AG09309 (cell line): ENCODE results near the gene GABBR2.

Experiments used
- DNase-seq: peaks from one replicate; pipeline ENCODE4 v3.0.0-alpha.2; 2010; ENCODE audit warnings: low read depth
- H3K4me3 ChIP-seq: 2 replicates; pipeline ENCODE4 v1.5.1; 2011; ENCODE audit warnings: mild to moderate bottlenecking, low read depth, low read length, moderate library complexity; ENCODE audit not compliant: control insufficient read depth
- CTCF ChIP-seq: IDR thresholded peaks from 2 replicates; pipeline ENCODE4 v1.5.1; 2011; ENCODE audit warnings: mild to moderate bottlenecking, low read depth, low read length, inconsistent platforms; ENCODE audit not compliant: insufficient read depth, control insufficient read depth; ENCODE audit errors: missing control alignments

Gene GABBR2

GRCh38 chr9:98253565-98253964 lies 455.2 kb downstream of the GABBR2 start:
- TF ChIP-seq CTCF = no peak
- H3K4me3 ChIP-seq = peak overlapping the region; percentile 87

GRCh38 chr9:98251551-98251950 lies 457.2 kb downstream of the GABBR2 start:
- H3K4me3 ChIP-seq = no peak overlapping the region
- TF ChIP-seq CTCF = no peak
- DNase-seq = peak; percentile 41

More at GRCh38 chr9:98253565-98253964, 455.2 kb downstream of the GABBR2 start:
- DNase-seq = no peak

- DNase-seq = no peak
- no peak for TF ChIP-seq CTCF
- no peak overlapping the region for H3K4me3 ChIP-seq
Measured at GRCh38 chr9:98249771-98250170, 459.0 kb downstream of the GABBR2 start.

- TF ChIP-seq CTCF = no peak
- peak; percentile 95 for DNase-seq
- H3K4me3 ChIP-seq = no peak overlapping the region
Measured at GRCh38 chr9:98248737-98249474, 459.8 kb downstream of the GABBR2 start.

GRCh38 chr9:98247831-98248657 lies 460.7 kb downstream of the GABBR2 start:
- no peak for TF ChIP-seq CTCF
- no peak for DNase-seq
- no peak overlapping the region for H3K4me3 ChIP-seq

- no peak for DNase-seq
- H3K4me3 ChIP-seq = no peak overlapping the region
- no peak for TF ChIP-seq CTCF
Measured at GRCh38 chr9:98242426-98242825, 466.3 kb downstream of the GABBR2 start.
